Left ventricle myocardium superior (tissue), 1 donor: Measurements from ENCODE around the gene POLG2. TPM values are rescaled to one million over a fixed set of nuclear protein-coding genes. Genes with fewer than 3 reads are reported as not detected.
"Not testable (repeated sequence)": the region's sequence is repeated elsewhere in the genome, so short reads cannot be mapped to it uniquely, and the experiment has no call there.

Experiments used
- ATAC-seq: fragments of 200-7000 bp; cut with Tn5 transposase; one replicate; pipeline ENCODE4 v1.9.1; 2020; ENCODE audit warnings: mild to moderate bottlenecking, moderate library complexity
- DNase-seq: peaks from one replicate; pipeline ENCODE4 v3.0.0-alpha.2; 2020
- intact Hi-C: fragments of 100-400 bp; cut with micrococcal nuclease; formaldehyde crosslinking; loops from one replicate; pipeline ENCODE4 v1.11.0; 2022
- microRNA-seq: library from miRNA; unstranded; fragments of <30 nt; microRNA quantifications from one replicate; pipeline ENCODE4 v1.2.0, GENCODE V29; 2020; ENCODE audit warnings: borderline number of aligned reads
- total RNA-seq: library from RNA; stranded (reverse); fragmentation: NEBNext Ultra II Directional; extraction: Animal tissue kit (Norgen Biotek cat#: 25700); gene quantifications from one replicate; pipeline ENCODE4 v1.2.1, GENCODE V29; 2021
- donor health status: DM: no; HTN: yes; CAD: no; lungs with severe emphysema.

POLG2 gene
- total RNA-seq, 1 donor from 2014 or later: 5.9 TPM

GRCh38 chr17:64449545-64449944, 47.3 kb downstream of the POLG2 start:
- ATAC-seq (peak; percentile 53), DNase-seq (no peak)
- intact Hi-C loops: no loop called here

- intact Hi-C loops: no loop called here
- ATAC-seq (peak; percentile 98), DNase-seq (no peak)
Observed at GRCh38 chr17:64448665-64449512, 48.0 kb downstream of the POLG2 start, which contains the start of gene MILR1. Gene MILR1 (plus strand): TSS chr17:64449115. CDS start chr17:64449169, 54 bp downstream.

GRCh38 chr17:64447526-64447925, 49.3 kb downstream of the POLG2 start:
- ATAC-seq: no peak

GRCh38 chr17:64443086-64443760, 53.6 kb downstream of the POLG2 start:
- no peak for ATAC-seq
- intact Hi-C loops: no loop called here
- no peak for DNase-seq

More at GRCh38 chr17:64447526-64447925, 49.3 kb downstream of the POLG2 start:
- intact Hi-C loops: no loop called here
- DNase-seq: no peak

- ATAC-seq: peak; percentile 53
- intact Hi-C loops: no loop called here
- DNase-seq: no peak
Observed at GRCh38 chr17:64442541-64442971, 54.3 kb downstream of the POLG2 start.

- ATAC-seq: peak; percentile 87
- intact Hi-C loops: no loop called here
- no peak for DNase-seq
Observed at GRCh38 chr17:64441772-64442540, 54.9 kb downstream of the POLG2 start.

- DNase-seq (no peak), ATAC-seq (no peak)
- intact Hi-C loops: loop anchor here (10.0 kb wide), 1 partner anchor 45 kb away; no protein-coding TSS in a partner anchor
Observed at GRCh38 chr17:64439956-64440355, 56.9 kb downstream of the POLG2 start.

GRCh38 chr17:64439521-64439920, 57.3 kb downstream of the POLG2 start:
- DNase-seq, ATAC-seq: not testable (repeated sequence)
- intact Hi-C loops: loop anchor here (10.0 kb wide), 1 partner anchor 45 kb away; no protein-coding TSS in a partner anchor

- ATAC-seq (no peak), DNase-seq (no peak)
- intact Hi-C loops: loop anchor here (10.0 kb wide), 1 partner anchor 47 kb away; no protein-coding TSS in a partner anchor
Observed at GRCh38 chr17:64437944-64438525, 58.8 kb downstream of the POLG2 start.

GRCh38 chr17:64431534-64431933, 65.3 kb downstream of the POLG2 start:
- no peak for ATAC-seq
- intact Hi-C loops: loop anchor here (10.0 kb wide), 1 partner anchor 53 kb away; no protein-coding TSS in a partner anchor

GRCh38 chr17:64430036-64430435, 66.8 kb downstream of the POLG2 start:
- intact Hi-C loops: loop anchor here (10.0 kb wide), 1 partner anchor 55 kb away; no protein-coding TSS in a partner anchor
- ATAC-seq, DNase-seq: not testable (repeated sequence)

More at GRCh38 chr17:64431534-64431933, 65.3 kb downstream of the POLG2 start:
- DNase-seq: no peak

- ATAC-seq (no peak), DNase-seq (no peak)
- intact Hi-C loops: no loop called here
Observed at GRCh38 chr17:64428406-64428805, 68.4 kb downstream of the POLG2 start.

Small RNA genes within 50 kb of the gene (microRNA-seq; reads per million reads assigned to microRNA genes)
- not detected for gene MIR3064
- gene MIR5047: not detected

Other genes starting within 250 kb of the POLG2 start
- gene TEX2, start 233.8 kb downstream of the POLG2 start, total RNA-seq: 55.4 TPM
- 112 TPM for gene PECAM1, start 106.2 kb downstream of the POLG2 start, total RNA-seq
- gene MILR1, start 47.9 kb downstream of the POLG2 start, total RNA-seq: 3.4 TPM
- 333 TPM for gene DDX5, start 9.2 kb upstream of the POLG2 start, total RNA-seq
- 11.1 TPM for gene CEP95, start 9.9 kb upstream of the POLG2 start, total RNA-seq
- gene SMURF2, start 165.3 kb upstream of the POLG2 start, total RNA-seq: 11.6 TPM